ENCODE measurements around the gene ABCA5.

- no peak for TF ChIP-seq CTCF (IDR thresholded peaks at IDR 0.05 in 4 of 5, conservative IDR thresholded peaks at IDR 0.05 in 1 of 5)
- no peak for TF ChIP-seq POLR2A (IDR thresholded peaks at IDR 0.05)
These were observed 106.8 kb downstream of the ABCA5 start for GRCh38 chr17:69220098-69220497.

Data from gastrocnemius medialis (tissue), 4 donors.